HG03139 (cell line): ENCODE data around the gene KLHL30.
"Not testable (repeated sequence)": the region's sequence is repeated elsewhere in the genome, so short reads cannot be mapped to it uniquely, and the experiment has no call there.

Source experiments
- ATAC-seq: cut with Tn5 transposase; IDR thresholded peaks from one replicate; pipeline ENCODE4 v1.9.1; 2021; ENCODE audit not compliant: unreplicated experiment

The KLHL30 gene

GRCh38 chr2:238160206-238161129 is 22.0 kb downstream of the KLHL30 start:
- ATAC-seq: no peak

DNA sequence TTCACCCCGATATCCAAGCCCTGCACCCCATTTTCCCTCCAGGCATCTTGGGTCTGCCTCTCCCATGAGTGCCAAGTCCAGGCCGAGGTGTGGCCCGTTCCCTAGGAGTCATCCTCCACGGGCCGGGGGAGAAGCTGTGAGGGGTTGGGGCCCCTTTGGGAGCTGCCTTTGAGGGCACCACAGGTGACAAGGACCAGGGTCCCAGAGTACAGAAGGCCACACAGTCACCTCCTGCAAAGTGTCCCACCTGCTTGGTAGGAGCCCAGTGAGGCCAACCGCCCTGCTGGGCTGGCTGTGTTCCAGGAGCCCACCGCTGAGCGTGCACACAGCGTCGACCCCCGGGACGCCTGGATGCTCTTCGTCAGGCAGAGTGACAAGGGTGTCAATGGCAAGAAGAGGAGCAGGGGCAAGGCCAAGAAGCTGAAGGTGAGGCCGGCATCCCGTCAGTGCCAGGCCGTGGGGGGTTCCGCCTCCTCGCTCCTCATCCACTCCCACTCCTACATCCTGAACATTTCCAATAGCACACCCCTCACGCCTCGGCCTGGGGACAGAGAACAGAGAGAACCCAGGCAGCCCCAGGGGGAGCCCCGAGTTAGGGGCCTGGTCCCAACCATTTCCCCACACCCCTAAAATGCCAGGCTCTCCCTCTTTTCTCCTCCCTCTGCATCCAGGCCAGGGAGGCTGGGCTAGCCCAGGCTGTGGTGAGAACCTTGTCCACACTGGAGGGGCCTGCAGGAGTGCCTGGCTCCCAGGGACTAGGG is 23.0 kb downstream of the KLHL30 start:
- no peak for ATAC-seq

GRCh38 chr2:238162251-238162845 is 23.9 kb downstream of the KLHL30 start:
- ATAC-seq: no peak

- ATAC-seq: no peak
Measured at GRCh38 chr2:238162846-238163441, 24.5 kb downstream of the KLHL30 start.

- ATAC-seq: no peak
Measured at GRCh38 chr2:238163481-238164198, 25.2 kb downstream of the KLHL30 start.

- ATAC-seq: no peak
Measured at GRCh38 chr2:238164906-238165287, 26.4 kb downstream of the KLHL30 start.

- no peak for ATAC-seq
Measured at GRCh38 chr2:238165288-238165921, 26.9 kb downstream of the KLHL30 start.

DNA sequence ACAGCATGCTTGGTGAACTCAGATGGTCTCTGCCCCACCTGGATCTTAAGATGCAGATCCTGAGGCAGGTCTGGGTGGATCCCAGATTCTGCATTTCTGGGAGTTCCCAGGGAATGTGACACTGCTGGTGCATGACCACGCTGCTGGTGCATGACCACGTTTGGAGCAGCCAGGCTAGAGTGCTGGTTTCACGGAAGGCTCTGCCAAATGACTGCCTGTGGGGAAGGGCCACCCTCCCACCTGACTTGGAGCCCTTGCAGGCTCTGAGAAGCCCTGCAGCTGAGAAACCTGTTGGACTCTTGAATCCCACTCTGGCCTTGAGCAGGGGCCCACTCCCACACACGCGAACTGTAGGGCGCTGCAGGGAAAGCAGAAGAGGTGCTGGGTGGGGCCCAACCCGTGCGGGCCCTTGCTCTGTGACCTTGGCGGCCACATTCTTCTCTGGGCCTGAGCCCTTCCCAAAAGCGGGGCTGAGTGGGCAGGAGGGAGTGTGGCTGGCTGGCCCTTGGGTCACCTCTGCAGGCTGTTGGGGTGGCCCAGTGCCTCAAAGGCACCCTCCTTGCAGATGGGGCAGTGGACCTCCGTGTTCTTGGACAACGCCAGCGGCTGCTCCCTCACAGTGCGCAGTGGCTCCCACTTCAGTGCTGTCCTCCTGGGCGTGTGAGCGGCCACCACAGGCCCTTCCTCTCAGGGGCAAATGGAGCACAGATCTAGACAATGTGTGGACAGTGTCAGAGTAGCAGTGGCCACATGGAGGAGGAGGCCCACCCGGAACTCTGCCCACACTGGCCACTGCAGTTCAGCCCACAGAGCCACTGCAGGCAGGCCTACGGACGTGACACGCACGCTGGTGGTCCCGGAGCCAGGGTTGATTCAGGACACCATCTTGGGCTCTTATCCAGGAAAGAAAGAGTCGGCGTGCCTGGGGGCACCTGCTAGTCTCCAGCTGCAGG is 28.2 kb downstream of the KLHL30 start:
- no peak for ATAC-seq

DNA sequence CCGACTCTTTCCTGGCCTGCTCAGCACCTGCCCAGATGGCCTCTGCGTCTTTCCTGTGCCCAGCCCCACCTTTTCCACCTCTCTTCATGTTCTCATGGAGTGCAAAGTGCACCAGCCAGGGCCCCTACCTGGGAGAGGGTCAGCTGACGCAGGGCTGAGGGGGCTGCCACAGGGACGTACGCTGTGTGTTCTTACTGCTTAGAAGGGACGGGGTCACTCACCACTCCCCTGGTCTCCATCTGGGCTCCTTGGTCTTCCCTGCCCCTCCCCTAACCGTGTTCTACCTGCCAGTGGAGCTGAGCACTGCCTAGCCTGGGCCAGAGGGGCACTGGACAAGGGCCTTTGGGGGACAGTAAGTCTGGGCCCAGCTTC is 28.9 kb downstream of the KLHL30 start:
- ATAC-seq: no peak

DNA sequence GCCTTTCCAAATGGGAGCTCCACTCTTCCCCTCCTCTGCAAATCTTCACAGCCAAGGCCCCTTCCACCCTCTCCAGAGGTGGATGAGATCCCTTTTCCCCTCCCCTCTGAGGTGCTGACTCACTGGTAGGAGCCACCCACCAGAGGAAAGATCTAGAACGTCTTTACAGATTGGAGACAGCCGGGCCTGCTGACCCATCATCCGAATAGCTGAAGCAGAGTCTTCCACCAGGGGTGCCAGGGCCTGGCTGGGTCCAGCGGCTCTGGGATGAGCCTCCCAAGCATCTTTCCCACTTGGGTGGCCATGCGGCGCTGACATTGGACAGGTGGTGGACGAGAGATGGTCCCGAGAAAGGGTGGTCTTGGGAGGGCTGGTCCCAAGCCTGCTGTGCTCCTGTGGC is 29.3 kb downstream of the KLHL30 start:
- ATAC-seq: no peak

DNA sequence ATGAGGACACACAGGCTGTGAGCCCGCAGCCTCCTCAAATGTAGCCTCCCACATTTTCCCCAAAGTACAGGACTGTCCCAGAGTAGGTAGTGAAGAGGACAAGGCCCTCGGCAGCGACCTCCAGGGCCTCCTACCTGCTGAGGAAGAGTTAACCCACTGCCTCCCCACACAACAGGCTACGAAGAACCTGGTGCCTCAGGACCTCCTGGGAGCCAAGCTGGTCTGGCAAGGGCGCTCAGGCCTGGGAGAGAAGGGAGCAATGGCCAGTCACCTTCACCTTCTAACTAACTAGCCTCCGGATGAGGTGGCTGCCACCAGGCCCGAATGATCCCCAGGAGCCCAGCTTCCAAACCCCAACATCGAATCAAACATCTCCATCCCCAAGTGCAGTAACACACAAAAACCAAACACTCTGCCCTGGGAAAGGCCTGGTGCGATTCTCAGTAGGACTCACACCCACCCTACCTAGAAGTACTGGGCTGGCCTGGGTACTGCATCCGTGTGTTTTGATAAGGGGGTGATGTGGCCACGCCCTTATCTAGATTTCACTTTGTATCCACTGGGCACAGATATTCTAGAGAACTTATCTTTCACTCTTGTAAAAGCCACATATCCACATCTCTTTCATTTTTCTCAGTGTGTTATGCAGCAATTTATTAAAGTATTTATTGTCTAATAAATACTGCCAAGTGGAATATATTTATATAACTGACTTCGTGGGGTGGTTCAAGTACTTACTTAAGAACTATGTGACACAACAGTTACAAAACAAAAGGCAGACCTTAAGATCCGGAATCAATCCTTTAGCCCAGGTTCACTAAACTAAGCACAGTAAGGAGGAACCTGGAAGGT is 30.0 kb downstream of the KLHL30 start:
- no peak for ATAC-seq

GRCh38 chr2:238169048-238169707 is 30.7 kb downstream of the KLHL30 start:
- ATAC-seq: no peak

DNA sequence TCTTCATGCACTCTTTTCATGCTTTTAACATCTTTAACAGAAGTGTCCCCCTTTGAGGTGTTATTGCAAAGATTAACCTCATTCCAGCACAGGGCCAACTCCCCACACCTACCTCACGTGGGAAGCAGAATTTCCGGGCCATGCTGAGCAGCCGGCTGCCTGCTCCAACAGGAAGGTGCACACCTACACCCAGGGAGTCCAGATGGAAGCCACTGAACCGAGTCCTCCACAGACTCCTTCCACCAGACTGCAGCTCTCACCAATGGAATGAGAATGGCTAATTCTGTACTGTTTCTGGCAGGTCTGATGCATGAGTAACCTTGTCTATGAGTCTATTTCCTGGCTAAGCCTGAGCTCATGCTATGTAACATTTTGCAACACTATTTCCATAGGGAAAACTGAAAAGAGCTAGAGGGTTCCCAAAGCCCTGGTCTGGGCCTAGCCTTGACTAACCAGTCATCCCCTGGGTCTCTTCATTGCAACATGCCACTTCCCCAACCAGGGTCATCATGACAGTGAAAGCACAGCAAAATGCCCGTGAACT is 31.3 kb downstream of the KLHL30 start:
- no peak for ATAC-seq

GRCh38 chr2:238170386-238171071 is 32.1 kb downstream of the KLHL30 start:
- ATAC-seq: no peak

DNA sequence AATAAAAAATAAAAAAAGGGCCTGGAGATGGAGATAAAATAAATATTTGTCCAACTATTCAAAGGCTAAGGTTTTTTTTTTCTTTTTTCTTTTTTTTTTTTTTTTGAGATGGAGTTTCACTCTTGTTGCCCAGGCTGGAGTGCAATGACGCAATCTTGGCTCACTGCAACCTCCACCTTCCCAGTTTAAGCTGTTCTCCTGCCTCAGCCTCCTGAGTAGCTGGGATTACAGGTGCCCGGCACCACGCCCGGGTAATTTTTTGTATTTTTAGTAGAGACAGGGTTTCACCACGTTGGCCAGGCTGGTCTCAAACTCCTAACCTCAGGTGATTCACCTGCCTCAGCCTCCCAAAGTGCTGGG is 32.6 kb downstream of the KLHL30 start:
- ATAC-seq: not testable (repeated sequence)

DNA sequence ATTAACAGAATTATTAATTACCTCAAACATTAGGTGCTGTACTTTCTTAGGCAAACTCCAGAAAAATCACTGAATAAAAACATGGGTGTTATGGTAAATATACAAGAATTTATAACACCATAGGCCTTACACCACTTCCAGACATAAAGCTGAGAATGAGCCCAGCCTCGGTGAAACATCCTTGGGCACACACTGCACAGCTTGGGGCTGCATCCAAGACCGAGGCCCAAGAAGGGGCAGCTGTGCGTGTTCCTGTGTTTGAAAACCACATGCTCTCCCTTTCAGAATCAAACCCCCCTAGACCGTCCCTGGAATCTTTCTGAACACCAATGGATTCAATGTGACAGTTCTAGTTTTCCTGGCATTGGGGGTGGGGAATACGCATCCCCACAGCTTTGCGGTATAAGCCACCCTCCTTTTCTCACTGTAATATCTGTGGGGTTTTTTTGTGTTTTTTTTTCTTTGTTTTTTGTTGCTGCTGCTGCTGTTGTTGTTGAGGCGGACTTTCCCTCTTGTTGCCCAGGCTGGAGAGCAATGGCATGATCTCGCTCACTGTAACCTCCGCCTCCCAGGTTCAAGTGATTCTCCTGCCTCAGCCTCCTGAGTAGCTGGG is 33.2 kb downstream of the KLHL30 start:
- ATAC-seq: no peak

DNA sequence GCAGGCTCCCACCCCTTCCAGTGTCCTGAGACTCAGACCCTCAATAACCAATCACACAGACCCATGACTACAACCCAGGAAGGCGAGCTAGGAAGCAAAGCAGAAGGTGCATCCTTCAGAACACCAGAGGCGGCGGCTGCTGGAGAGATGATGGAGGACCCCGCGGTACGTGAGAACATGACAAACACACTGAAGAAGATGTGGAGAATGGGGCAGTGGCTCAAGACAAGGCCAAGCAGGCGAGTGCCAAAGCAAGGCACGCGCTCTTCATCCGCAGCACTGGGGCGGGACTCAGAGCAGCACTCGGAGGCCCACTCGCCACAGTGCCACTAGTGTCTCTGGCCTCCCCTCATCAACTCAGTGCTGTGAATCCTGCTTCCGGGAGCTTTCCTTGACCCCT is 34.0 kb downstream of the KLHL30 start:
- no peak for ATAC-seq
